RWPE2 (cell line): ENCODE measurements around the gene HEXIM2.
"Not testable (repeated sequence)": the region's sequence is repeated elsewhere in the genome, so short reads cannot be mapped to it uniquely, and the experiment has no call there.

Experiments
- ATAC-seq: fragments of 200-7000 bp; cut with Tn5 transposase; 3 replicates; pipeline ENCODE4 v1.9.1; 2021; ENCODE audit warnings: low read depth
- DNase-seq: peaks from one replicate; pipeline ENCODE4 v3.0.0-alpha.2; 2020; ENCODE audit warnings: low spot score
- H3K27ac ChIP-seq: fragments of 450-650 bp; 2 replicates; pipeline ENCODE4 v1.5.1; 2017; ENCODE audit warnings: mild to moderate bottlenecking; ENCODE audit not compliant: poor library complexity, severe bottlenecking
- H3K27me3 ChIP-seq: fragments of 250-450 bp; sonication (Bioruptor Pico); 2 replicates; pipeline ENCODE4 v1.5.1; 2021; ENCODE audit warnings: mild to moderate bottlenecking, moderate library complexity; ENCODE audit not compliant: insufficient read depth, poor library complexity, severe bottlenecking
- H3K36me3 ChIP-seq: fragments of 250-450 bp; sonication (Bioruptor Pico); 2 replicates; pipeline ENCODE4 v1.5.1; 2020; ENCODE audit warnings: low read depth, mild to moderate bottlenecking, moderate library complexity
- H3K4me1 ChIP-seq: fragments of 250-450 bp; sonication (Bioruptor Pico); 2 replicates; pipeline ENCODE4 v1.5.1; 2021; ENCODE audit warnings: mild to moderate bottlenecking, moderate library complexity; ENCODE audit not compliant: insufficient read depth, poor library complexity, severe bottlenecking
- H3K4me3 ChIP-seq: fragments of 250-450 bp; sonication (Bioruptor Pico); 2 replicates; pipeline ENCODE4 v1.5.1; 2021; ENCODE audit warnings: mild to moderate bottlenecking, moderate library complexity; ENCODE audit not compliant: severe bottlenecking
- H3K9me3 ChIP-seq: fragments of 250-450 bp; sonication (Bioruptor Pico); 2 replicates; pipeline ENCODE4 v1.5.1; 2021; ENCODE audit warnings: mild to moderate bottlenecking, moderate library complexity; ENCODE audit not compliant: severe bottlenecking
- TF ChIP-seq, protein P1 (sequence below): fragments of 450-650 bp; IDR thresholded peaks from one replicate; pipeline ENCODE4 v1.5.1; 2017; ENCODE audit warnings: mild to moderate bottlenecking, moderate library complexity; ENCODE audit not compliant: poor library complexity, severe bottlenecking

HEXIM2 gene

DNA sequence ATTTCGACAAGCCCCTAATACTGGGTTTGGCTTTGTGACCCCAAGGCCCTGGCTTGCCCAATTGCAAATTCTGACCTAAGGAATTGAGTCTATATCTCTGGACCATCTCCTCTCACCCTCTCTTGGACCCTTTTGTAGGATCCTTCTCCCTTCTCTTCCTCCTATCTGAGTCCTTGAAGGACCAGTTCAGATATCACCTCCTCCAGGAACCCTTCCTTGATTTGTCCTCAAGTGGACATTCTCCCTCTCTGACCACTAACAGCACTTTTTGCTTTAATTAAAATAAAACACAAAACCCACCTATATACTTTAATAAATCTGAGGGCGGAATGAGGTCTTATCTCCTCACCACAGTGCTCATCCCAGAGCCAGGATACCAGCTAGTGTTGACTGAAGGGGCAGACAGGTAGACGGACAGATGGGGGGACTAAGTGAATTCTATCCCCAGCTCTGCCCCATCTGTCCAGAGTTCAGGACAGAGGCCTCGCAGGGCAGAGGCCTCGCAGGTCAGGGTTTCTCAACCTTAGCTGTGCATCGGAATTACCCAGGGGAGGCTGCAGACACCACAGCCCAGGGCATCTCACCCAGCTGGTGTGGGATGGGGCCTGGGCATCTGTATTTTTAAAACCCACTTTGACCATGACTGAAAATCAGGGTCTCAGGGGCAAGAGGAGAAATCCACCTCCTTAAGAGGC is 38.5 kb upstream of the HEXIM2 start:
- H3K9me3 ChIP-seq: no peaks in the 10 kb centered on the region
- TF ChIP-seq, protein P1, sequence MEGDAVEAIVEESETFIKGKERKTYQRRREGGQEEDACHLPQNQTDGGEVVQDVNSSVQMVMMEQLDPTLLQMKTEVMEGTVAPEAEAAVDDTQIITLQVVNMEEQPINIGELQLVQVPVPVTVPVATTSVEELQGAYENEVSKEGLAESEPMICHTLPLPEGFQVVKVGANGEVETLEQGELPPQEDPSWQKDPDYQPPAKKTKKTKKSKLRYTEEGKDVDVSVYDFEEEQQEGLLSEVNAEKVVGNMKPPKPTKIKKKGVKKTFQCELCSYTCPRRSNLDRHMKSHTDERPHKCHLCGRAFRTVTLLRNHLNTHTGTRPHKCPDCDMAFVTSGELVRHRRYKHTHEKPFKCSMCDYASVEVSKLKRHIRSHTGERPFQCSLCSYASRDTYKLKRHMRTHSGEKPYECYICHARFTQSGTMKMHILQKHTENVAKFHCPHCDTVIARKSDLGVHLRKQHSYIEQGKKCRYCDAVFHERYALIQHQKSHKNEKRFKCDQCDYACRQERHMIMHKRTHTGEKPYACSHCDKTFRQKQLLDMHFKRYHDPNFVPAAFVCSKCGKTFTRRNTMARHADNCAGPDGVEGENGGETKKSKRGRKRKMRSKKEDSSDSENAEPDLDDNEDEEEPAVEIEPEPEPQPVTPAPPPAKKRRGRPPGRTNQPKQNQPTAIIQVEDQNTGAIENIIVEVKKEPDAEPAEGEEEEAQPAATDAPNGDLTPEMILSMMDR: no peak
- no peak for ATAC-seq
- H3K4me1 ChIP-seq: peaks cover 45% of the 10 kb centered on the region
- no peaks in the 10 kb centered on the region for H3K27me3 ChIP-seq
- H3K4me3 ChIP-seq: no peak overlapping the region
- H3K36me3 ChIP-seq: peaks cover 21% of the 10 kb centered on the region
- peak overlapping the region; percentile 95 for H3K27ac ChIP-seq
- no peak for DNase-seq

DNA sequence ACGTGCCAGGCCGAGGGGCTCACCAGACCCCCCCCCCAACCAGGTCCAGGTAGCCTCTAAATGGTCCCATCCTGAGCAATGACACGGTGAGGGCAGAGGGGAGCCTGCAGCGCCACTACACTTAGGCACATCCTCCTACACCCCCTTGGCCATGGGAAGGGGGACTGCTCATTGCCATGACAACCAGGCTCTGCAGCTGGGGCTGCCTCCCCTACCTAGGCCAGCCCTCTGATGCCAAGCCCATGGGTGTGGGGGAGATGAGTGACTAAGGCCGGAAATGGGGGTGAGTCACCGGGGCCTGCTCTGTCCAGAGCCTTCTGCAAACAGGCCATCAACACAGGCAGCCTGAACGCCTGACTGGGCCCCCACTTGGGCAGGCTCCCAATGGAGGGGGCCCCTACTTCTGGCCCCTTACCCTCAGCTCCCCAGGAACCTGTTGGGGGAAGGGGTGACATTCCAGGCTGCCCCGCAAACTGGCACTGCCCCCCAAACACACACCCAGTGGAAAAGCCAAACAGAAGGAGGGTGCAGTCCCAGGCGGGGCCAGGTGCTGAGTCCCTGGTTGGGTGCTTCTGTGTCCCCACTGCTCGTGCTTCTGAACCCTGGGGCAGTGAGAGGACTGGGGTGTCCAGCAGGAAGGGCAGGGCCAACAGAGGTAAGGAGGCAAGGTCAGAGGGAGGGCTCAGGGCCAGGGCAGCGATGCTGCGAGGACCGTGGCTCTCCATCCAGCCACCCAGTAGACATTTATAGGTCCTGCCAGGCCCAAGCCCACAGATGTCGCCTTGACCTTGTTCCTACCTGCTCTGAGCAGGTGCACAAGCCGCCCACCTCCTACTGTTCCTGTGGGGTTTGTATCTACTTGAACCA is 37.5 kb upstream of the HEXIM2 start:
- Histone ChIP-seq H3K36me3 (peaks cover 17% of the 10 kb centered on the region), H3K27me3 (no peaks in the 10 kb centered on the region), H3K27ac (peak overlapping the region; percentile 95), H3K4me1 (peaks cover 53% of the 10 kb centered on the region), H3K9me3 (no peaks in the 10 kb centered on the region), H3K4me3 (no peak overlapping the region)
- DNase-seq (peak; percentile 93), ATAC-seq (peak; percentile 86)
- TF ChIP-seq, protein P1: no peak

DNA sequence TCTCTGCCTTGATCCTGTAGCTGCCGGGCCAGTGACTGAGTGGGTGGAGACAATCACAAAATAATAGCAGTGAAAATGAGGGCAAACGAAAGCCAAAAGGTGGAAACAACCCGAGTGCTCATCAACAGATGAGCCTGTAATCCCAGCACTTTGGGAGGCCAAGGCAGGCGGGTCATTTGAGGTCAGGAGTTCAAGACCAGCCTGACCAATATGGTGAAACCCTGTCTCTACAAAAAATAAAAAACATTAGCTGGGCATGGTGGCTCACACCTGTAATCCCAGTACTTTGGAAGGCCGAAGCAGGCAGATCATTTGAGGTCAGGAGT is 36.9 kb upstream of the HEXIM2 start:
- Histone ChIP-seq H3K27ac (peak overlapping the region; percentile 95), H3K4me1 (peaks cover 59% of the 10 kb centered on the region), H3K36me3 (peaks cover 16% of the 10 kb centered on the region)
- not testable (repeated sequence) for H3K9me3 ChIP-seq, H3K27me3 ChIP-seq, DNase-seq, H3K4me3 ChIP-seq, ATAC-seq

DNA sequence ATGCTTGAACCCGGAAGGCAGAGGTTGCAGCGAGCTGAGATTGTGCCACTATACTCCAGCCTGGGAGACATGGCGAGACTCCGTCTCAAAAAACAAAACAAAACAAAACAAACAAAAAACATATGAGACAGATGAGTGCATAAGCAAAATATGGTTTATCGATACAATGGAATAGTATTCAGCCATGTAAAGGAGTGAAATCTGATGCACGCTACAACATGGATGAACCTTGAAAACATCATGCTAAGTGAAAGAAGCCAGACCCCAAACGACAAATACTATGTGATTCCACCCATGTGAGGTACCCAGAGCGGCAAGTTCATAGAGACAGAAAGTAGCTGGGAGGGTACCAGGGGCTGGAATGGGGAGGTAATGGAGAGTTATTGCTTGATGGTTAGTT is 36.2 kb upstream of the HEXIM2 start:
- Histone ChIP-seq H3K4me1 (peaks cover 62% of the 10 kb centered on the region), H3K9me3 (no peaks in the 10 kb centered on the region), H3K36me3 (peaks cover 12% of the 10 kb centered on the region), H3K27me3 (no peaks in the 10 kb centered on the region), H3K4me3 (no peak overlapping the region), H3K27ac (peak overlapping the region; percentile 95)
- no peak for ATAC-seq
- no peak for DNase-seq
- TF ChIP-seq, protein P1: no peak

DNA sequence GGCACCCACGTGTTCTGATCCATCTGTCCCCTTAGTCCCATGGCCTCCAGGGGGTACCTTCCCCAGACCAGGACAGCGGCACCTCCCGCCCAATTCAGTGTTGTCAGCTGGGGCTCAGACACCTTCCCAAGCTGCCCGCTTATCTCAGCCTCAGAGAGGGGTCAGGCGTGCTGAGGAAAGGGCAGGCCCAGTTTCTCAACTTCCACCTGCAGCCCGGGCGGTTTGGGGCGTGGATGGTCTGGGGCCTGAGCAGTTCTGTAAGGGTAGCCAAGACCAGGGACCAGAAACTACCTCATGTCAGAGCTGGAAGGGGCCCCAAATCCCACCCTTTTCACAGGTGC is 34.5 kb upstream of the HEXIM2 start:
- peak overlapping the region; percentile 95 for H3K27ac ChIP-seq
- H3K4me1 ChIP-seq: peaks cover 68% of the 10 kb centered on the region
- TF ChIP-seq, protein P1: no peak

More for the DNA sequence above, 34.5 kb upstream of the HEXIM2 start:
- no peaks in the 10 kb centered on the region for H3K27me3 ChIP-seq
- peak; percentile 0; the same call in 2 of the 3 replicates for ATAC-seq
- DNase-seq: no peak
- H3K36me3 ChIP-seq: peaks cover 12% of the 10 kb centered on the region
- H3K9me3 ChIP-seq: no peaks in the 10 kb centered on the region
- H3K4me3 ChIP-seq: no peak overlapping the region
